HG02642 (cell line): Measurements from ENCODE around the gene REPS2.

Experiments
- ATAC-seq: cut with Tn5 transposase; IDR thresholded peaks from one replicate; pipeline ENCODE4 v1.9.1; 2021; ENCODE audit warnings: mild to moderate bottlenecking; ENCODE audit not compliant: unreplicated experiment, poor library complexity

The REPS2 gene

GRCh38 chrX:17187136-17187756 lies 240.8 kb downstream of the REPS2 start:
- no peak for ATAC-seq

- ATAC-seq, result no peak
Measured at GRCh38 chrX:17192106-17192505, 245.6 kb downstream of the REPS2 start.
